Measurements from ENCODE around the gene ANKRD17. TPM values are rescaled to one million over a fixed set of nuclear protein-coding genes. Genes with fewer than 3 reads are reported as not detected.
A peak's percentile ranks its signal among the peaks of the same experiment; 100 is the strongest.

ANKRD17 gene
- total and polyA plus RNA-seq, 9 of the 15 experiments (the other 6 are each of a cell fraction or from before 2014, with no cell fraction given) = 25.5 to 86.9 (median 52.2) TPM

- WGBS (ENCODE audit: insufficient coverage, low coverage, missing lambda C conversion rate) = 96% methylated on average over 2 of the region's 2 CpGs
- H3K27me3 ChIP-seq (ENCODE audit: control insufficient read depth in 2 of 2, insufficient read depth in 2 of 2, low read length in 2 of 2) = no peaks in the 10 kb centered on the region
- in situ Hi-C loops (cut with MboI) (no loop called here), intact Hi-C loops (cut with micrococcal nuclease) (no loop called here)
- no peak overlapping the region for H3K4me2 ChIP-seq (ENCODE audit: insufficient read depth, low read length)
- no peak overlapping the region for H3K9ac ChIP-seq (ENCODE audit: insufficient read depth in 1 of 2, low read depth in 2 of 2, low read length in 2 of 2)
- CTCF ChIA-PET (ENCODE audit: low intra/inter-chr PET ratio) = no interaction called here
- no peak for FAIRE-seq
- no peaks in the 10 kb centered on the region for H4K20me1 ChIP-seq (replicated peaks; ENCODE audit: control insufficient read depth, insufficient read depth, low read length)
- H3K4me1 ChIP-seq (replicated peaks in 1 of 2; ENCODE audit: control insufficient read depth in 2 of 2, insufficient read depth in 2 of 2, low read length in 2 of 2) = no peaks in the 10 kb centered on the region
- POLR2A ChIA-PET = interaction anchor here (1.2 kb wide), 1 partner anchor 8 kb away, joined by 7 read pairs; no protein-coding TSS in a partner anchor
- no peaks in the 10 kb centered on the region for H3K9me1 ChIP-seq (ENCODE audit: control insufficient read depth, insufficient read depth, low read length)
- H3K4me3 ChIP-seq = no peak overlapping the region
- no peak overlapping the region for H2AFZ ChIP-seq (ENCODE audit: low read depth, low read length)
- no peak for DNase-seq (ENCODE audit: extremely low read depth in 1 of 4, low spot score in 3 of 4)
- no TSS peak for BruUV-seq (replicated peaks)
- ATAC-seq = no peak
- peaks cover 97% of the 10 kb centered on the region for H3K36me3 ChIP-seq (ENCODE audit: control insufficient read depth, insufficient read depth, low read length)
- H3K79me2 ChIP-seq (ENCODE audit: control insufficient read depth, insufficient read depth, low read length) = peaks cover 52% of the 10 kb centered on the region
- no peak overlapping the region for H3K27ac ChIP-seq (ENCODE audit: extremely low read depth, low read depth, low read length)
- H3K9me3 ChIP-seq (replicated peaks; ENCODE audit: control insufficient read depth, insufficient read depth, low read depth, low read length) = no peaks in the 10 kb centered on the region
- TF ChIP-seq ZFX (CRISPR knock-in tag; IDR thresholded peaks at IDR 0.05) (0 out of 2 replicates have a peak, but pooled peaks have one; percentile 21), DIDO1 (tag; IDR thresholded peaks at IDR 0.05; ENCODE audit: low read depth) (no peak), RREB1 (CRISPR knock-in tag; IDR thresholded peaks at IDR 0.05) (no peak), MGA (IDR thresholded peaks at IDR 0.05) (no peak)
These were observed 118.6 kb downstream of the ANKRD17 start for GRCh38 chr4:73139991-73140390.
